Upper lobe of right lung (tissue), 1 donor: ENCODE results near the gene GPSM3. TPM values are rescaled to one million over a fixed set of nuclear protein-coding genes. Genes with fewer than 3 reads are reported as not detected.
A peak's percentile ranks its signal among the peaks of the same experiment; 100 is the strongest.
"Not testable (repeated sequence)": the region's sequence is repeated elsewhere in the genome, so short reads cannot be mapped to it uniquely, and the experiment has no call there.

Experiments used
- ATAC-seq: fragments of 200-7000 bp; cut with Tn5 transposase; one replicate; pipeline ENCODE4 v1.9.1; 2020; ENCODE audit warnings: mild to moderate bottlenecking, moderate library complexity
- DNase-seq: peaks from one replicate; pipeline ENCODE4 v3.0.0-alpha.2; 2020
- H3K27ac ChIP-seq: fragments of 200-600 bp; one replicate; pipeline ENCODE4 v1.8.0; 2022
- H3K27me3 ChIP-seq: fragments of 200-600 bp; one replicate; pipeline ENCODE4 v1.8.0; 2022; ENCODE audit warnings: mild to moderate bottlenecking
- H3K36me3 ChIP-seq: fragments of 200-600 bp; one replicate; pipeline ENCODE4 v1.8.0; 2022
- H3K4me1 ChIP-seq: fragments of 200-600 bp; one replicate; pipeline ENCODE4 v1.8.0; 2022
- H3K4me3 ChIP-seq: fragments of 200-600 bp; one replicate; pipeline ENCODE4 v1.8.0; 2022; ENCODE audit warnings: mild to moderate bottlenecking
- H3K9me3 ChIP-seq: fragments of 200-600 bp; one replicate; pipeline ENCODE4 v1.8.0; 2022
- intact Hi-C: fragments of 100-400 bp; cut with DNase I; formaldehyde crosslinking; loops from one replicate; pipeline ENCODE4 v1.11.0; 2022
- total RNA-seq: library from RNA; stranded (reverse); fragmentation: NEBNext Ultra II Directional; extraction: Animal tissue kit (Norgen Biotek cat#: 25700); gene quantifications from one replicate; pipeline ENCODE4 v1.2.1, GENCODE V29; 2021
- TF ChIP-seq, protein P1 (sequence below): fragments of 200-600 bp; IDR thresholded peaks from one replicate; pipeline ENCODE4 v1.8.0; 2022; ENCODE audit warnings: antibody characterized with exemption
- donor health status: DM: no; HTN: yes; CAD: no; lungs with severe emphysema.

Gene GPSM3
- total RNA-seq, 1 donor from 2014 or later = 51.9 TPM

DNA sequence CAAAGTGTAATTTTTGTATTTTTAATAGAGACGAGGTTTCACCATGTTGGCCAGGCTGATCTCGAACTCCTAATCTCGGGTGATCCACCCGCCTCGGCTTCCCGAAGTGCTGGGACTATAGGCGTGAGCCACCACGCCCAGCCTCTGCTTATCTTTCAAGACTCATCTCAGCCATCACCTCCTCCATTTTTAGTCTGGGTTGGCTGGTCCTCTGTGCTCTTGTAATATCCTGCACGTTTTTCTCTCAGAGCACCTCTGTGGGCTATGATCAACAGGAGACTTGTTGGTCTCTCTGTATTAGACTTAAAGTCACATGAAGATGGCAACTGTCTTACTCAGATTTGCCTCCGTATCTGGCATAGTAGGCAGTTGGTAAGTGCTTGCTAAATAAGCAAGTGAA is 23.8 kb upstream of the GPSM3 start:
- no peak for ATAC-seq
- TF ChIP-seq, protein P1, sequence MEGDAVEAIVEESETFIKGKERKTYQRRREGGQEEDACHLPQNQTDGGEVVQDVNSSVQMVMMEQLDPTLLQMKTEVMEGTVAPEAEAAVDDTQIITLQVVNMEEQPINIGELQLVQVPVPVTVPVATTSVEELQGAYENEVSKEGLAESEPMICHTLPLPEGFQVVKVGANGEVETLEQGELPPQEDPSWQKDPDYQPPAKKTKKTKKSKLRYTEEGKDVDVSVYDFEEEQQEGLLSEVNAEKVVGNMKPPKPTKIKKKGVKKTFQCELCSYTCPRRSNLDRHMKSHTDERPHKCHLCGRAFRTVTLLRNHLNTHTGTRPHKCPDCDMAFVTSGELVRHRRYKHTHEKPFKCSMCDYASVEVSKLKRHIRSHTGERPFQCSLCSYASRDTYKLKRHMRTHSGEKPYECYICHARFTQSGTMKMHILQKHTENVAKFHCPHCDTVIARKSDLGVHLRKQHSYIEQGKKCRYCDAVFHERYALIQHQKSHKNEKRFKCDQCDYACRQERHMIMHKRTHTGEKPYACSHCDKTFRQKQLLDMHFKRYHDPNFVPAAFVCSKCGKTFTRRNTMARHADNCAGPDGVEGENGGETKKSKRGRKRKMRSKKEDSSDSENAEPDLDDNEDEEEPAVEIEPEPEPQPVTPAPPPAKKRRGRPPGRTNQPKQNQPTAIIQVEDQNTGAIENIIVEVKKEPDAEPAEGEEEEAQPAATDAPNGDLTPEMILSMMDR = no peak
- H3K4me3 ChIP-seq = no peak overlapping the region
- no peaks in the 10 kb centered on the region for H3K9me3 ChIP-seq
- intact Hi-C loops = no loop called here
- no peak for DNase-seq
- H3K4me1 ChIP-seq = no peaks in the 10 kb centered on the region
- no peaks in the 10 kb centered on the region for H3K27me3 ChIP-seq
- no peaks in the 10 kb centered on the region for H3K36me3 ChIP-seq
- H3K27ac ChIP-seq = no peak overlapping the region

DNA sequence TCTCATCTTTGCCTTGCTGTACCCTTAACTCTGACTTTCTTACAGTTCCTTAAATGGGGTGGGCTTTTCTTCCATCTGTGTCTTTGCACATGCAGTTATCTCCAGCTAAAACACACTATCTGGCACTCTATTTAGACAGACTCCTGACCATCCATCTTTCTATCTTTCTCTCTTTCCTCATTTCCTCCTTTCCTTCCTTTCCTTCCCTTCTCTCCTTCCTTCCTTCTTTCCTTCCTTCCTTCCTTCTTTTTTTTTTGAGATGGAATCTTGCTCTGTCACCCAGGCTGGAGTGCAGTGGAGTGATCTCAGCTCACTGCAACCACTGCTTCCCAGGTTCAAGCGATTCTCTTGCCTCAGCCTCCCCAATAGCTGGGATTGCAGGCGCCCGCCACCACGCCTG is 23.2 kb upstream of the GPSM3 start:
- H3K36me3 ChIP-seq = no peaks in the 10 kb centered on the region
- H3K4me3 ChIP-seq = no peak overlapping the region
- DNase-seq = no peak
- H3K27ac ChIP-seq = no peak overlapping the region
- H3K4me1 ChIP-seq = no peaks in the 10 kb centered on the region
- no peaks in the 10 kb centered on the region for H3K27me3 ChIP-seq
- TF ChIP-seq, protein P1 = no peak
- intact Hi-C loops = no loop called here
- no peaks in the 10 kb centered on the region for H3K9me3 ChIP-seq
- ATAC-seq = no peak

DNA sequence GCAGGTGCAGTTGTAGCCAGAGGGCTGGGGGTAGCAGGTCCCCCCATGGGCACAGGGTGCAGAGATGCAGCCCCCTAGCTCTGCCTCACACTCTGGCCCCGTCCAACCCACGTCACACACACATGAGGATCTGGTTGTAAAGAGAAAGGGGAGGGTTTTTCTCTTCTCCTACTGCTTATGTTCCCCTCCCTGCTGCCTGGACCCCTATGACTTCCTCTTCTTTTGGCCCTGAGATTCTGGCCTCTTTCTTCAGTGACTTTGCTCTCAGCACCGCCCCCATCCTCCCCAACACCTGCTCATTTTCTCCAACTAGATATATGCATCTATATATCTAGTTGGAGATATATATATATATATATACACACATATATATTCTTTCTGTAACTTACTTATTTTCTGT is 21.7 kb upstream of the GPSM3 start:
- no peak overlapping the region for H3K4me3 ChIP-seq
- H3K36me3 ChIP-seq = no peaks in the 10 kb centered on the region
- TF ChIP-seq, protein P1 = no peak
- no peak overlapping the region for H3K27ac ChIP-seq
- no peak for ATAC-seq
- no peaks in the 10 kb centered on the region for H3K27me3 ChIP-seq
- intact Hi-C loops = no loop called here
- no peaks in the 10 kb centered on the region for H3K9me3 ChIP-seq
- DNase-seq = no peak
- no peaks in the 10 kb centered on the region for H3K4me1 ChIP-seq

DNA sequence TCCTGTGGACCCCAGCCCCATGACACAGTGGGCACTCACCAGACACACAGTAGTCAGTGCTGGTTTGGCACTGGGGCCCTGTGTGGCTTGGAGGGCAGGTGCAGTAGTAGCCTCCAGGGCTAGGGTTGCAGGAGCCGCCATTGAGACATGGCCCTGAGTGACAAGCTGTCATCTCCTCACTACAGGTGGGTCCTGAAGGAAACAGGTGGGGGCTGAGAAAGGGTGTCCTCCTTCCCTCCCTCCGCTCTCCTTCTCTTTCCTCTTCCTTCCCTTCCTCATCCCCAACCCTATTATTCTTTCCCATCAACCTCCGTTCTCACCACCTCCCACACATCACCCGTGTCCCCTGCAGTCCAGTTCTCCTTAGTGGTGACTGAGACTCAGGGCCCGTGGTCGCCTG is 21.2 kb upstream of the GPSM3 start:
- TF ChIP-seq, protein P1 = no peak

DNA sequence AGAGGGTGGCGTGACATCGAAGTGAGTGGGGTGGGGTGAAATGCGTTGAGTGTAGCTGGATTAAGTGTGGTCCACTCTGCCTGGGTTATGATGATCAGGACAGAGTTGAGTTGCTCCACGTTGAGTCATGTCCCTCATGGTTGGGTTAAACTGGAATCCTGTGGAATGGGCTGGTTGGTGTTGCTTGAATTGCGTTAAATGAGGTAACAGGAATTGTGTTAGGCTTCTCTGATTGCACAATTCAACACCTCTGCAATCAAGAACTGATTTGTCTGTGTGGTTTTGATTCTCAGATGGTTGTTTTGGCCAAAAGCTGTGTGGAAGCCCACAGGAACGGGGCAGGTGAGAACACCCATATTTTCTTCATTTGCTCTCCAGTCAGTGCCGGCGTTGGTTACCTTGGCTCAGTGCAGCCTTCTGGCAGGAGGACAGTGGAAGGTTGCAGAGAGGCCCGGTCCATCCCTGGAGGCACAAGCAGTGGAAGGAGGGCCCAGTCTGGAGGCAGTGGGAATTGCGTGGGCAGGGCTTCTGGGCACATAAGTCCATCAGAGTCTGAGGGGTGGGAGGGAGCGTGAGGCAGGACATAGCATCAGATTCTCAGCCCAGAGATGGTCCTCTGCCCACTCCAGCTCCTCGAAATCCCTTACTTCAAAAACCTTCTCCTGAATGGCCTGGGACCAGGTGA is 19.8 kb upstream of the GPSM3 start:
- intact Hi-C loops = no loop called here
- Histone ChIP-seq H3K27ac (no peak overlapping the region), H3K4me3 (no peak overlapping the region), H3K27me3 (no peaks in the 10 kb centered on the region), H3K36me3 (no peaks in the 10 kb centered on the region), H3K4me1 (no peaks in the 10 kb centered on the region), H3K9me3 (no peaks in the 10 kb centered on the region)
- DNase-seq = no peak
- TF ChIP-seq, protein P1 = no peak
- peak; percentile 32 for ATAC-seq

More for the DNA sequence above, 21.2 kb upstream of the GPSM3 start:
- Histone ChIP-seq H3K27ac (no peak overlapping the region), H3K9me3 (no peaks in the 10 kb centered on the region), H3K36me3 (no peaks in the 10 kb centered on the region), H3K4me1 (no peaks in the 10 kb centered on the region), H3K4me3 (no peak overlapping the region), H3K27me3 (no peaks in the 10 kb centered on the region)
- no peak for ATAC-seq
- DNase-seq = no peak
- intact Hi-C loops = no loop called here

DNA sequence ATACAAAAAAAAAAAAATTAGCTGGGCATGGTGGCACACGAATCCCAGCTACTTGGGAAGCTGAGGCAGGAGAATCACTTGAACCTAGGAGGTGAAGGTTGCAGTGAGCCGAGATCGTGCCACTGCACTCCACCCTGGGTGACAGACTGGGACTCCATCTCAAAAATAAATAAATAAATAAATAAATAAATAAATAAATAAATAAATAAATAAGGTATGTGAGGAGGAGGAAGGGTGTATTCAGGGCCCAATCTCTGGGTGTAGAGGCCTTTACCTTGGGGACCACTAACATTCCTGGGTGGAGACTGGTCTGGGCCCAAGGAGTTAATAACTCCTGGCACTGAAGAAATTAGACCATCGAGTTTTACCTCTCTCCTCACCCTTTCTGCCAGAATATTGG is 19.0 kb upstream of the GPSM3 start:
- H3K4me1 ChIP-seq, intact Hi-C loops, H3K9me3 ChIP-seq, H3K27me3 ChIP-seq, DNase-seq, H3K36me3 ChIP-seq, H3K4me3 ChIP-seq, H3K27ac ChIP-seq, ATAC-seq: not testable (repeated sequence)
